Measurements from ENCODE around the gene KCNAB2.
"Not testable (repeated sequence)": the region's sequence is repeated elsewhere in the genome, so short reads cannot be mapped to it uniquely, and the experiment has no call there.

Gene KCNAB2

GRCh38 chr1:6069573-6069972, 23.9 kb downstream of the KCNAB2 start:
- no peaks in the 10 kb centered on the region for H3K27me3 ChIP-seq (ENCODE audit: control insufficient read depth in 2 of 2, insufficient read depth in 2 of 2, low read length in 2 of 2)
- no peaks in the 10 kb centered on the region for H3K9me3 ChIP-seq (ENCODE audit: control insufficient read depth in 2 of 2, low read length in 2 of 2)
- H3K4me3 ChIP-seq (ENCODE audit: low read length in 2 of 2), result no peak overlapping the region
- H3K36me3 ChIP-seq (ENCODE audit: control insufficient read depth in 2 of 2, insufficient read depth in 2 of 2, low read length in 2 of 2), result peaks cover 0 to 3% of the 10 kb centered on the region in 2 donors
- no peaks in the 10 kb centered on the region for H3K4me1 ChIP-seq (ENCODE audit: control insufficient read depth in 2 of 2, insufficient read depth in 2 of 2, low read length in 2 of 2)
- no peak overlapping the region for H3K9ac ChIP-seq (ENCODE audit: low read depth in 1 of 2, low read length in 2 of 2)
- no peak overlapping the region for H3K27ac ChIP-seq (ENCODE audit: low read depth in 2 of 2, low read length in 2 of 2)

GRCh38 chr1:6070450-6070974, 24.8 kb downstream of the KCNAB2 start:
- Histone ChIP-seq H3K36me3 (ENCODE audit: control insufficient read depth in 2 of 2, insufficient read depth in 2 of 2, low read length in 2 of 2) (peaks cover 0 to 3% of the 10 kb centered on the region in 2 donors), H3K4me1 (ENCODE audit: control insufficient read depth in 2 of 2, insufficient read depth in 2 of 2, low read length in 2 of 2) (no peaks in the 10 kb centered on the region), H3K27me3 (ENCODE audit: control insufficient read depth in 2 of 2, insufficient read depth in 2 of 2, low read length in 2 of 2) (no peaks in the 10 kb centered on the region), H3K27ac (ENCODE audit: low read depth in 2 of 2, low read length in 2 of 2) (no peak overlapping the region), H3K9me3 (ENCODE audit: control insufficient read depth in 2 of 2, low read length in 2 of 2) (no peaks in the 10 kb centered on the region), H3K9ac (ENCODE audit: low read depth in 1 of 2, low read length in 2 of 2) (no peak overlapping the region), H3K4me3 (ENCODE audit: low read length in 2 of 2) (no peak overlapping the region)

GRCh38 chr1:6071219-6071618, 25.5 kb downstream of the KCNAB2 start:
- H3K27ac ChIP-seq (ENCODE audit: low read depth in 2 of 2, low read length in 2 of 2), result no peak overlapping the region
- H3K4me1 ChIP-seq (ENCODE audit: control insufficient read depth in 2 of 2, insufficient read depth in 2 of 2, low read length in 2 of 2), result no peaks in the 10 kb centered on the region
- no peak overlapping the region for H3K4me3 ChIP-seq (ENCODE audit: low read length in 2 of 2)
- no peaks in the 10 kb centered on the region for H3K9me3 ChIP-seq (ENCODE audit: control insufficient read depth in 2 of 2, low read length in 2 of 2)
- no peak overlapping the region for H3K9ac ChIP-seq (ENCODE audit: low read depth in 1 of 2, low read length in 2 of 2)
- H3K27me3 ChIP-seq (ENCODE audit: control insufficient read depth in 2 of 2, insufficient read depth in 2 of 2, low read length in 2 of 2), result no peaks in the 10 kb centered on the region
- peaks cover 0 to 3% of the 10 kb centered on the region in 2 donors for H3K36me3 ChIP-seq (ENCODE audit: control insufficient read depth in 2 of 2, insufficient read depth in 2 of 2, low read length in 2 of 2)

GRCh38 chr1:6072774-6073479, 27.2 kb downstream of the KCNAB2 start:
- H3K36me3 ChIP-seq (ENCODE audit: control insufficient read depth in 2 of 2, insufficient read depth in 2 of 2, low read length in 2 of 2), result peaks cover 0 to 3% of the 10 kb centered on the region in 2 donors
- no peaks in the 10 kb centered on the region for H3K27me3 ChIP-seq (ENCODE audit: control insufficient read depth in 2 of 2, insufficient read depth in 2 of 2, low read length in 2 of 2)
- no peak overlapping the region for H3K4me3 ChIP-seq (ENCODE audit: low read length in 2 of 2)
- no peaks in the 10 kb centered on the region for H3K4me1 ChIP-seq (ENCODE audit: control insufficient read depth in 2 of 2, insufficient read depth in 2 of 2, low read length in 2 of 2)
- no peaks in the 10 kb centered on the region for H3K9me3 ChIP-seq (ENCODE audit: control insufficient read depth in 2 of 2, low read length in 2 of 2)
- H3K27ac ChIP-seq (ENCODE audit: low read depth in 2 of 2, low read length in 2 of 2), result no peak overlapping the region
- no peak overlapping the region for H3K9ac ChIP-seq (ENCODE audit: low read depth in 1 of 2, low read length in 2 of 2)

- Histone ChIP-seq H3K9me3 (ENCODE audit: control insufficient read depth in 2 of 2, low read length in 2 of 2) (no peaks in the 10 kb centered on the region), H3K27ac (ENCODE audit: low read depth in 2 of 2, low read length in 2 of 2) (no peak overlapping the region), H3K4me3 (ENCODE audit: low read length in 2 of 2) (no peak overlapping the region)
These were observed 27.9 kb downstream of the KCNAB2 start for GRCh38 chr1:6073480-6074053.

GRCh38 chr1:6074192-6074901, 28.7 kb downstream of the KCNAB2 start:
- H3K4me1 ChIP-seq (ENCODE audit: control insufficient read depth in 2 of 2, insufficient read depth in 2 of 2, low read length in 2 of 2), result no peaks in the 10 kb centered on the region
- H3K9me3 ChIP-seq (ENCODE audit: control insufficient read depth in 2 of 2, low read length in 2 of 2), result no peaks in the 10 kb centered on the region
- H3K27me3 ChIP-seq (ENCODE audit: control insufficient read depth in 2 of 2, insufficient read depth in 2 of 2, low read length in 2 of 2), result no peaks in the 10 kb centered on the region
- no peak overlapping the region for H3K27ac ChIP-seq (ENCODE audit: low read depth in 2 of 2, low read length in 2 of 2)
- H3K9ac ChIP-seq (ENCODE audit: low read depth in 1 of 2, low read length in 2 of 2), result no peak overlapping the region
- H3K4me3 ChIP-seq (ENCODE audit: low read length in 2 of 2), result no peak overlapping the region
- peaks cover 0 to 3% of the 10 kb centered on the region in 2 donors for H3K36me3 ChIP-seq (ENCODE audit: control insufficient read depth in 2 of 2, insufficient read depth in 2 of 2, low read length in 2 of 2)

More at GRCh38 chr1:6073480-6074053, 27.9 kb downstream of the KCNAB2 start:
- Histone ChIP-seq H3K4me1 (ENCODE audit: control insufficient read depth in 2 of 2, insufficient read depth in 2 of 2, low read length in 2 of 2) (no peaks in the 10 kb centered on the region), H3K9ac (ENCODE audit: low read depth in 1 of 2, low read length in 2 of 2) (no peak overlapping the region), H3K36me3 (ENCODE audit: control insufficient read depth in 2 of 2, insufficient read depth in 2 of 2, low read length in 2 of 2) (peaks cover 0 to 3% of the 10 kb centered on the region in 2 donors), H3K27me3 (ENCODE audit: control insufficient read depth in 2 of 2, insufficient read depth in 2 of 2, low read length in 2 of 2) (no peaks in the 10 kb centered on the region)

- H3K27ac ChIP-seq (ENCODE audit: low read depth in 2 of 2, low read length in 2 of 2), result no peak overlapping the region
- no peak overlapping the region for H3K4me3 ChIP-seq (ENCODE audit: low read length in 2 of 2)
- no peaks in the 10 kb centered on the region for H3K9me3 ChIP-seq (ENCODE audit: control insufficient read depth in 2 of 2, low read length in 2 of 2)
- H3K9ac ChIP-seq (ENCODE audit: low read depth in 1 of 2, low read length in 2 of 2), result no peak overlapping the region
- no peaks in the 10 kb centered on the region for H3K27me3 ChIP-seq (ENCODE audit: control insufficient read depth in 2 of 2, insufficient read depth in 2 of 2, low read length in 2 of 2)
- H3K36me3 ChIP-seq (ENCODE audit: control insufficient read depth in 2 of 2, insufficient read depth in 2 of 2, low read length in 2 of 2), result peaks cover 0 to 3% of the 10 kb centered on the region in 2 donors
- H3K4me1 ChIP-seq (ENCODE audit: control insufficient read depth in 2 of 2, insufficient read depth in 2 of 2, low read length in 2 of 2), result no peaks in the 10 kb centered on the region
These were observed 30.1 kb downstream of the KCNAB2 start for GRCh38 chr1:6075748-6076147.

GRCh38 chr1:6077061-6077460, 31.4 kb downstream of the KCNAB2 start:
- H3K4me3 ChIP-seq (ENCODE audit: low read length in 2 of 2); H3K9me3 ChIP-seq (ENCODE audit: control insufficient read depth in 2 of 2, low read length in 2 of 2); H3K36me3 ChIP-seq (ENCODE audit: control insufficient read depth in 2 of 2, insufficient read depth in 2 of 2, low read length in 2 of 2); H3K27ac ChIP-seq (ENCODE audit: low read depth in 2 of 2, low read length in 2 of 2); H3K4me1 ChIP-seq (ENCODE audit: control insufficient read depth in 2 of 2, insufficient read depth in 2 of 2, low read length in 2 of 2); H3K9ac ChIP-seq (ENCODE audit: low read depth in 1 of 2, low read length in 2 of 2); H3K27me3 ChIP-seq (ENCODE audit: control insufficient read depth in 2 of 2, insufficient read depth in 2 of 2, low read length in 2 of 2): not testable (repeated sequence)

- Histone ChIP-seq H3K9ac (ENCODE audit: low read depth in 1 of 2, low read length in 2 of 2) (no peak overlapping the region), H3K36me3 (ENCODE audit: control insufficient read depth in 2 of 2, insufficient read depth in 2 of 2, low read length in 2 of 2) (peaks cover 0 to 3% of the 10 kb centered on the region in 2 donors), H3K27ac (ENCODE audit: low read depth in 2 of 2, low read length in 2 of 2) (no peak overlapping the region), H3K9me3 (ENCODE audit: control insufficient read depth in 2 of 2, low read length in 2 of 2) (no peaks in the 10 kb centered on the region), H3K27me3 (ENCODE audit: control insufficient read depth in 2 of 2, insufficient read depth in 2 of 2, low read length in 2 of 2) (no peaks in the 10 kb centered on the region), H3K4me3 (ENCODE audit: low read length in 2 of 2) (no peak overlapping the region), H3K4me1 (ENCODE audit: control insufficient read depth in 2 of 2, insufficient read depth in 2 of 2, low read length in 2 of 2) (peaks cover 0 to 4% of the 10 kb centered on the region in 2 donors)
These were observed 31.8 kb downstream of the KCNAB2 start for GRCh38 chr1:6077506-6077905.

GRCh38 chr1:6077919-6078318, 32.2 kb downstream of the KCNAB2 start:
- H3K4me3 ChIP-seq (ENCODE audit: low read length in 2 of 2), result no peak overlapping the region
- H3K9ac ChIP-seq (ENCODE audit: low read depth in 1 of 2, low read length in 2 of 2), result no peak overlapping the region
- H3K4me1 ChIP-seq (ENCODE audit: control insufficient read depth in 2 of 2, insufficient read depth in 2 of 2, low read length in 2 of 2), result peaks cover 0 to 4% of the 10 kb centered on the region in 2 donors
- no peak overlapping the region for H3K27ac ChIP-seq (ENCODE audit: low read depth in 2 of 2, low read length in 2 of 2)
- peaks cover 0 to 3% of the 10 kb centered on the region in 2 donors for H3K36me3 ChIP-seq (ENCODE audit: control insufficient read depth in 2 of 2, insufficient read depth in 2 of 2, low read length in 2 of 2)
- no peaks in the 10 kb centered on the region for H3K9me3 ChIP-seq (ENCODE audit: control insufficient read depth in 2 of 2, low read length in 2 of 2)
- no peaks in the 10 kb centered on the region for H3K27me3 ChIP-seq (ENCODE audit: control insufficient read depth in 2 of 2, insufficient read depth in 2 of 2, low read length in 2 of 2)

Data from mucosa of rectum (tissue), 2 donors.